Measurements from ENCODE around the gene ATP5PD. TPM values are rescaled to one million over a fixed set of nuclear protein-coding genes. Genes with fewer than 3 reads are reported as not detected.

The ATP5PD gene
- total and polyA plus RNA-seq, 2 donors (not counting 1 experiment from before 2014, with no cell fraction given), result 92.1 to 101 TPM

GRCh38 chr17:75059369-75060345, 12.9 kb upstream of the ATP5PD start:
- TF ChIP-seq, protein P1, sequence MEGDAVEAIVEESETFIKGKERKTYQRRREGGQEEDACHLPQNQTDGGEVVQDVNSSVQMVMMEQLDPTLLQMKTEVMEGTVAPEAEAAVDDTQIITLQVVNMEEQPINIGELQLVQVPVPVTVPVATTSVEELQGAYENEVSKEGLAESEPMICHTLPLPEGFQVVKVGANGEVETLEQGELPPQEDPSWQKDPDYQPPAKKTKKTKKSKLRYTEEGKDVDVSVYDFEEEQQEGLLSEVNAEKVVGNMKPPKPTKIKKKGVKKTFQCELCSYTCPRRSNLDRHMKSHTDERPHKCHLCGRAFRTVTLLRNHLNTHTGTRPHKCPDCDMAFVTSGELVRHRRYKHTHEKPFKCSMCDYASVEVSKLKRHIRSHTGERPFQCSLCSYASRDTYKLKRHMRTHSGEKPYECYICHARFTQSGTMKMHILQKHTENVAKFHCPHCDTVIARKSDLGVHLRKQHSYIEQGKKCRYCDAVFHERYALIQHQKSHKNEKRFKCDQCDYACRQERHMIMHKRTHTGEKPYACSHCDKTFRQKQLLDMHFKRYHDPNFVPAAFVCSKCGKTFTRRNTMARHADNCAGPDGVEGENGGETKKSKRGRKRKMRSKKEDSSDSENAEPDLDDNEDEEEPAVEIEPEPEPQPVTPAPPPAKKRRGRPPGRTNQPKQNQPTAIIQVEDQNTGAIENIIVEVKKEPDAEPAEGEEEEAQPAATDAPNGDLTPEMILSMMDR (IDR thresholded peaks at IDR 0.05), result no peak
- TF ChIP-seq EZH2 (IDR thresholded peaks at IDR 0.05; ENCODE audit: borderline replicate concordance, insufficient read depth, low read depth, low read length, poor library complexity, severe bottlenecking), result no peak
- Histone ChIP-seq H3K27me3 (replicated peaks in 1 of 4; ENCODE audit: control extremely low read depth in 1 of 4, control insufficient read depth in 3 of 4, insufficient read depth in 4 of 4, low read length in 3 of 4) (no peaks in the 10 kb centered on the region), H3K79me2 (ENCODE audit: control insufficient read depth, insufficient read depth, low read length) (peaks cover 6% of the 10 kb centered on the region), H3K9me3 (ENCODE audit: control extremely low read depth in 1 of 3, control insufficient read depth in 2 of 3, insufficient read depth in 1 of 3, low read length in 2 of 3) (no peaks in the 10 kb centered on the region), H3K4me3 (ENCODE audit: control extremely low read depth in 1 of 5, extremely low read depth in 1 of 5, insufficient read depth in 1 of 5, low read depth in 2 of 5, low read length in 4 of 5) (no peak overlapping the region), H3K4me1 (ENCODE audit: control insufficient read depth in 2 of 2, insufficient read depth in 2 of 2, low read length in 2 of 2) (no peaks in the 10 kb centered on the region), H3K27ac (ENCODE audit: low read length in 2 of 2) (no peak overlapping the region), H3K36me3 (replicated peaks in 1 of 2; ENCODE audit: control extremely low read depth in 1 of 2, control insufficient read depth in 1 of 2, extremely low read depth in 1 of 2, insufficient read depth in 2 of 2, low read length in 1 of 2) (peaks cover 0 to 48% of the 10 kb centered on the region in 2 experiments), H3K9ac (ENCODE audit: low read length) (no peak overlapping the region), H2AFZ (ENCODE audit: insufficient read depth, low read depth, low read length, poor library complexity, severe bottlenecking) (no peak overlapping the region), H4K20me1 (ENCODE audit: control insufficient read depth, insufficient read depth, low read length, poor library complexity, severe bottlenecking) (no peaks in the 10 kb centered on the region), H3K4me2 (replicated peaks; ENCODE audit: low read depth, low read length, poor library complexity, severe bottlenecking) (no peak overlapping the region)
- Mint-ChIP-seq H3K27me3 (no peaks in the 10 kb centered on the region), H3K27ac (no peak overlapping the region), H3K4me3 (no peak overlapping the region), H3K4me1 (no peaks in the 10 kb centered on the region), H3K9me3 (ENCODE audit: insufficient read depth) (no peaks in the 10 kb centered on the region)
- WGBS (ENCODE audit: insufficient coverage), result 83% methylated on average over 17 of the region's 25 CpGs
- CTCF ChIA-PET, result interaction anchor here (0.6 to 2.2 kb wide), 11 partner anchors 10 to 353 kb away, joined by 3 to 10 read pairs (median 4); partner anchors contain the start of gene ARMC7
- DNase-seq (no peak), ATAC-seq (ENCODE audit: low read depth) (no peak)
- POLR2A ChIA-PET, result interaction anchor here (0.5 to 0.8 kb wide), 3 partner anchors 13 to 824 kb away, joined by 3 to 5 read pairs (median 4); no protein-coding TSS in a partner anchor
- intact Hi-C loops (cut with micrococcal nuclease), result no loop called here

DNA sequence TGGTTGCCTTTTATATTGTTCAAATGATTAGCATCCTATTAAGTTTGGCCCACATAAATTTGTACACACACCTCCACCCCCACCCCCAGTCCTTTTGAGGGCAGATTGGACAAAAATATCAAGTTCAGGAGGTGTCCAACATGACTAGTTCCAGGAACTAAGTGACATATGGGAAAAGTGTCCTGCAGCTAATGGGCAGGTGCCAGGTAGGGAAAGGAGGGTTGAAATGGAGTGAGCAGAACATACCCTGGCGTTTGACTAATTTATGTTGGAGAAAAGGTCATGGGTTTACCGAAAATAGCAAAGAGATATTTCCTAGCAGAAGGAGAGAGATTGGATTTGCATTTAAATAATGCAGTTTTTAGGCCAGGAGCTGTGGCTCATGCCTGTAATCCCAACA, 5.2 kb upstream of the ATP5PD start:
- POLR2A ChIA-PET, result no interaction called here
- intact Hi-C loops (cut with micrococcal nuclease), result no loop called here
- CTCF ChIA-PET, result interaction anchor here (1.0 to 2.3 kb wide), 2 partner anchors 62 to 90 kb away, joined by 3 to 7 read pairs; no protein-coding TSS in a partner anchor

More for the DNA sequence above, 5.2 kb upstream of the ATP5PD start:
- Histone ChIP-seq H3K4me1 (ENCODE audit: control insufficient read depth in 2 of 2, insufficient read depth in 2 of 2, low read length in 2 of 2) (peaks cover 9 to 10% of the 10 kb centered on the region in 2 donors), H3K79me2 (ENCODE audit: control insufficient read depth, insufficient read depth, low read length) (peaks cover 11% of the 10 kb centered on the region), H3K4me2 (replicated peaks; ENCODE audit: low read depth, low read length, poor library complexity, severe bottlenecking) (no peak overlapping the region), H3K9me3 (ENCODE audit: control extremely low read depth in 1 of 3, control insufficient read depth in 2 of 3, insufficient read depth in 1 of 3, low read length in 2 of 3) (no peaks in the 10 kb centered on the region), H3K27me3 (replicated peaks in 1 of 4; ENCODE audit: control extremely low read depth in 1 of 4, control insufficient read depth in 3 of 4, insufficient read depth in 4 of 4, low read length in 3 of 4) (no peaks in the 10 kb centered on the region), H3K9ac (ENCODE audit: low read length) (no peak overlapping the region), H3K4me3 (ENCODE audit: control extremely low read depth in 1 of 5, extremely low read depth in 1 of 5, insufficient read depth in 1 of 5, low read depth in 2 of 5, low read length in 4 of 5) (no peak overlapping the region), H3K36me3 (replicated peaks in 1 of 2; ENCODE audit: control extremely low read depth in 1 of 2, control insufficient read depth in 1 of 2, extremely low read depth in 1 of 2, insufficient read depth in 2 of 2, low read length in 1 of 2) (peaks cover 0 to 19% of the 10 kb centered on the region in 2 experiments), H2AFZ (ENCODE audit: insufficient read depth, low read depth, low read length, poor library complexity, severe bottlenecking) (no peak overlapping the region), H4K20me1 (ENCODE audit: control insufficient read depth, insufficient read depth, low read length, poor library complexity, severe bottlenecking) (no peaks in the 10 kb centered on the region), H3K27ac (ENCODE audit: low read length in 2 of 2) (no peak overlapping the region)
- peaks cover 15% of the 10 kb centered on the region for H3K4me1 Mint-ChIP-seq
- ATAC-seq (ENCODE audit: low read depth), result no peak
- no peak for DNase-seq
- no peaks in the 10 kb centered on the region for H3K9me3 Mint-ChIP-seq (ENCODE audit: insufficient read depth)
- no peaks in the 10 kb centered on the region for H3K27me3 Mint-ChIP-seq
- 93% methylated on average over 2 of the region's 2 CpGs for WGBS (ENCODE audit: insufficient coverage)
- H3K4me3 Mint-ChIP-seq, result no peak overlapping the region
- H3K27ac Mint-ChIP-seq, result no peak overlapping the region
- TF ChIP-seq, protein P1 (IDR thresholded peaks at IDR 0.05), result no peak
- TF ChIP-seq EZH2 (IDR thresholded peaks at IDR 0.05; ENCODE audit: borderline replicate concordance, insufficient read depth, low read depth, low read length, poor library complexity, severe bottlenecking), result no peak

Data from B cell (primary cell).